B cell (primary cell): ENCODE results near the gene UTP4. TPM values are rescaled to one million over a fixed set of nuclear protein-coding genes. Genes with fewer than 3 reads are reported as not detected.

Experiments
- ATAC-seq: fragments of 200-7000 bp; cut with Tn5 transposase; one replicate; pipeline ENCODE4 v1.10.0; 2021; ENCODE audit warnings: low read depth, mild to moderate bottlenecking, moderate number of reproducible peaks, moderate library complexity
- CTCF ChIA-PET: fragments of 350-600 bp; sonication (Branson Sonifier 250); formaldehyde crosslinking; loops from one replicate; lab custom pipeline; 2021; ENCODE audit warnings: antibody characterized with exemption, inconsistent platforms; lab: Charles Lee
- POLR2A ChIA-PET: fragments of 350-600 bp; sonication (Branson Sonifier 250); formaldehyde crosslinking; loops from one replicate; lab custom pipeline; 2021; ENCODE audit warnings: antibody characterized with exemption; lab: Charles Lee
- DNase-seq: peaks from one replicate; pipeline ENCODE4 v3.0.0; 2013
- H2AFZ ChIP-seq: 2 replicates; pipeline ENCODE4 v1.6.1; 2012; ENCODE audit warnings: mild to moderate bottlenecking, low read depth, low read length; ENCODE audit not compliant: insufficient read depth, poor library complexity, severe bottlenecking
- H3K27ac ChIP-seq, 2 donors: 1 replicate in 1 of 2; 2 replicates in 1 of 2; pipeline ENCODE4 v1.5.1; 2012 to 2013; ENCODE audit warnings: low read length in 2 of 2, mild to moderate bottlenecking in 2 of 2, moderate library complexity in 1 of 2
- H3K27me3 ChIP-seq, 4 experiments: fragments of 200-600 bp in 1 of 4; sonication (generic) in 1 of 4; replicated peaks in 1 of 4; 1 replicate in 2 of 4; 2 replicates in 2 of 4; pipeline versions ENCODE4 v1.6.1 to v1.7.0; 2013 to 2016; ENCODE audit warnings: low read length in 3 of 4, mild to moderate bottlenecking in 2 of 4, mixed read lengths in 1 of 4, moderate library complexity in 1 of 4; ENCODE audit not compliant: insufficient read depth in 4 of 4, control insufficient read depth in 3 of 4; ENCODE audit errors: control extremely low read depth in 1 of 4
- H3K36me3 ChIP-seq, 2 experiments: replicated peaks in 1 of 2; 1 replicate in 1 of 2; 2 replicates in 1 of 2; pipeline versions ENCODE4 v1.6.1 to v1.7.1; 2013; ENCODE audit warnings: low read length in 1 of 2; ENCODE audit not compliant: insufficient read depth in 2 of 2, control insufficient read depth in 1 of 2; ENCODE audit errors: control extremely low read depth in 1 of 2, extremely low read depth in 1 of 2
- H3K4me1 ChIP-seq, 2 donors: fragments of 200-600 bp in 1 of 2; sonication (generic) in 1 of 2; 1 replicate in 1 of 2; 2 replicates in 1 of 2; pipeline versions ENCODE4 v1.5.1 to v1.6.1; 2013 to 2017; ENCODE audit warnings: low read length in 2 of 2; ENCODE audit not compliant: control insufficient read depth in 2 of 2, insufficient read depth in 2 of 2
- H3K4me2 ChIP-seq: replicated peaks from 2 replicates; pipeline ENCODE3; 2012; ENCODE audit warnings: mild to moderate bottlenecking, low read depth, low read length; ENCODE audit not compliant: poor library complexity, severe bottlenecking
- H3K4me3 ChIP-seq, 5 experiments: fragments of 200-600 bp in 1 of 5; sonication (generic) in 1 of 5; 1 replicate in 3 of 5; 2 replicates in 2 of 5; pipeline versions ENCODE4 v1.5.1 to v1.7.0; 2011 to 2016; ENCODE audit warnings: low read length in 4 of 5, mild to moderate bottlenecking in 4 of 5, low read depth in 2 of 5, control low read depth in 1 of 5, moderate library complexity in 1 of 5; ENCODE audit not compliant: insufficient read depth in 1 of 5; ENCODE audit errors: control extremely low read depth in 1 of 5, extremely low read depth in 1 of 5
- H3K79me2 ChIP-seq: fragments of 200-600 bp; sonication (generic); one replicate; pipeline ENCODE4 v1.6.0; 2016; ENCODE audit warnings: low read length; ENCODE audit not compliant: control insufficient read depth, insufficient read depth
- H3K9ac ChIP-seq: fragments of 200-600 bp; sonication (generic); 2 replicates; pipeline ENCODE4 v1.6.1; 2017; ENCODE audit warnings: mild to moderate bottlenecking, low read length, moderate library complexity
- H3K9me3 ChIP-seq, 3 donors: one replicate each; pipeline versions ENCODE4 v1.6.1 to v1.7.1; 2013; ENCODE audit warnings: low read length in 2 of 3; ENCODE audit not compliant: control insufficient read depth in 2 of 3, insufficient read depth in 1 of 3; ENCODE audit errors: control extremely low read depth in 1 of 3
- H4K20me1 ChIP-seq: 2 replicates; pipeline ENCODE4 v1.6.0; 2012; ENCODE audit warnings: mild to moderate bottlenecking, low read length; ENCODE audit not compliant: insufficient read depth, control insufficient read depth, poor library complexity, severe bottlenecking
- H3K27ac Mint-ChIP-seq: one replicate; pipeline ENCODE4 v1.8.0; 2021; ENCODE audit warnings: mixed read lengths
- H3K27me3 Mint-ChIP-seq: one replicate; pipeline ENCODE4 v1.8.0; 2021; ENCODE audit warnings: mixed read lengths
- H3K4me1 Mint-ChIP-seq: one replicate; pipeline ENCODE4 v1.8.0; 2021; ENCODE audit warnings: mixed read lengths
- H3K4me3 Mint-ChIP-seq: one replicate; pipeline ENCODE4 v1.8.0; 2021; ENCODE audit warnings: mixed read lengths
- H3K9me3 Mint-ChIP-seq: one replicate; pipeline ENCODE4 v1.8.0; 2022; ENCODE audit warnings: mixed read lengths; ENCODE audit not compliant: insufficient read depth
- CTCF ChIP-seq: fragments of 200-600 bp; IDR thresholded peaks from one replicate; pipeline ENCODE4 v1.8.0; 2022; ENCODE audit warnings: antibody characterized with exemption, mild to moderate bottlenecking
- EZH2 ChIP-seq: IDR thresholded peaks from 2 replicates; pipeline ENCODE4 v1.6.1; 2012; ENCODE audit warnings: borderline replicate concordance, low read depth, mild to moderate bottlenecking, moderate library complexity, low read length; ENCODE audit not compliant: insufficient read depth, poor library complexity, severe bottlenecking
- WGBS: methylation state at CpG from one replicate; pipeline ENCODE4 v1.1.5; 2013; ENCODE audit warnings: missing lambda C conversion rate; ENCODE audit not compliant: insufficient coverage; 5-methylcytosine and 5-hydroxymethylcytosine counted together
- intact Hi-C: fragments of 100-400 bp; cut with micrococcal nuclease; formaldehyde crosslinking; loops from one replicate; pipeline ENCODE4 v1.10.0; 2022
- polyA plus RNA-seq: library from polyadenylated mRNA; depleted of rRNA; stranded (reverse); fragments of >200 nt; gene quantifications from 2 replicates; pipeline ENCODE4 v1.2.3, GENCODE V29; 2012
- total RNA-seq, 2 donors: library from RNA; stranded (reverse); fragments of 120-200 nt in 1 of 2; gene quantifications; 1 replicate in 1 of 2; 2 replicates in 1 of 2; pipeline versions ENCODE4 v1.2.3 to v1.2.4, GENCODE V29; 2013 to 2022

UTP4 gene
- total and polyA plus RNA-seq, 2 donors (not counting 1 experiment from before 2014, with no cell fraction given) = 24.3 to 30.1 TPM

DNA sequence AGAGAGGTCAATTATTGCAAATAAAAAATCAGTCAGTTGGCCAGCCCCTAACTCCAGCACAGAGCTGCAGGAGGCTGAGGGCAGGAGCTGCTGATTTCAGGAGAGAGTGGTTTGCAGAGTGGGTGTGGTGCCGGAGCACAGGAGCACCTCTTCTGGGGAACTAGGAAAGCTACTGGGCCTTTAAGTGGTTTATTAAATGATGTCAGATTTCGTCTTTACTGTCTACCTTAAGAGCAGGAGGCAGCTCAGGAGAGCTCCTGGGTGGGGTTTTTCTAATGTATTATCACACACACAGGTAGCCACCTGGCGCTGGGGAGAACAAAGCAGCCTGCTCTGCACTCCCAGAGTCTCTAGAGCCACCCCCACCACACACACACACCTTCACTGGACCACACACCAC lies 38.5 kb upstream of the UTP4 start:
- Mint-ChIP-seq H3K27me3 (no peaks in the 10 kb centered on the region), H3K9me3 (no peaks in the 10 kb centered on the region), H3K4me1 (no peaks in the 10 kb centered on the region), H3K4me3 (no peak overlapping the region), H3K27ac (no peak overlapping the region)
- Histone ChIP-seq H3K36me3 (no peaks in the 10 kb centered on the region), H3K4me1 (no peaks in the 10 kb centered on the region), H3K9ac (no peak overlapping the region), H3K4me2 (no peak overlapping the region), H2AFZ (no peak overlapping the region), H3K27me3 (no peaks in the 10 kb centered on the region), H3K4me3 (no peak overlapping the region), H3K9me3 (no peaks in the 10 kb centered on the region), H3K79me2 (no peaks in the 10 kb centered on the region), H4K20me1 (no peaks in the 10 kb centered on the region), H3K27ac (no peak overlapping the region)
- intact Hi-C loops = no loop called here
- POLR2A ChIA-PET = interaction anchor here (0.6 kb wide), 1 partner anchor 11 kb away, joined by 7 read pairs; no protein-coding TSS in a partner anchor
- no peak for ATAC-seq
- WGBS = no CpG with 5 or more reads among the region's 3 CpGs
- no peak for TF ChIP-seq CTCF
- TF ChIP-seq EZH2 = no peak
- CTCF ChIA-PET = no interaction called here
- no peak for DNase-seq

DNA sequence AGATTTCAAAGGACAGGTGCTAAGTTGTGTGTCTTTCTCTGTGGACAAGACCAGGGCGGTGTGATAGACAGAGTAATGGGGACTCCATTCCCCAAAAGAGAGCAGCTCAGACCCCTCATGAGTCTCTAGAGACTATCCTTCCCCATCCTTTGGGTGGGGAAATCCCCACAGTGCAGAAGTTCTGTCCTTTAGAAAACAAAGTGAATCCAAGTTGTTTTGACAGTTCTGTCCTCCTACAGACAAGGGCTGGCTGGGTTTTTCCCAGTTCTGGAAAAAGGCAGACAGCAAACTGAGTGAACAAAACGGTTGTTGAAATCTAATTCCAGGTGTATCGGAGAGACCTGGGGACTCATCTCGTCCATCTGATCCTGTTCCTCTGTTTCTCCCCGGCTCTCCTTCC lies 37.9 kb upstream of the UTP4 start:
- H3K4me2 ChIP-seq = no peak overlapping the region
- no peaks in the 10 kb centered on the region for H3K9me3 ChIP-seq
- Mint-ChIP-seq H3K27ac (no peak overlapping the region), H3K9me3 (no peaks in the 10 kb centered on the region), H3K4me3 (no peak overlapping the region), H3K4me1 (no peaks in the 10 kb centered on the region), H3K27me3 (no peaks in the 10 kb centered on the region)
- 65% methylated on average over 4 of the region's 5 CpGs for WGBS
- ChIA-PET CTCF (no interaction called here), POLR2A (interaction anchor here (0.6 kb wide), 1 partner anchor 1533 kb away, joined by 4 read pairs; no protein-coding TSS in a partner anchor)
- no peaks in the 10 kb centered on the region for H4K20me1 ChIP-seq
- H3K36me3 ChIP-seq = no peaks in the 10 kb centered on the region
- DNase-seq (no peak), ATAC-seq (no peak)
- H3K9ac ChIP-seq = no peak overlapping the region
- no peak overlapping the region for H3K27ac ChIP-seq
- H2AFZ ChIP-seq = no peak overlapping the region
- TF ChIP-seq CTCF (no peak), EZH2 (no peak)
- no peaks in the 10 kb centered on the region for H3K4me1 ChIP-seq
- H3K4me3 ChIP-seq = no peak overlapping the region
- no peaks in the 10 kb centered on the region for H3K79me2 ChIP-seq
- intact Hi-C loops = no loop called here
- no peaks in the 10 kb centered on the region for H3K27me3 ChIP-seq
